ENCODE results near the gene TTLL5. TPM values are rescaled to one million over a fixed set of nuclear protein-coding genes. Genes with fewer than 3 reads are reported as not detected.

Gene TTLL5
- total RNA-seq, 1 donor = 29.5 TPM

- H3K4me3 ChIP-seq (ENCODE audit: low read depth, low read length) = no peak overlapping the region
- no peak for TF ChIP-seq CTCF (IDR thresholded peaks at IDR 0.05; ENCODE audit: insufficient read depth, low read length)
- peak; percentile 62 for DNase-seq (ENCODE audit: low read depth)
Measured at GRCh38 chr14:75905147-75905904, 244.3 kb downstream of the TTLL5 start.

GRCh38 chr14:75906228-75906627, 245.2 kb downstream of the TTLL5 start:
- H3K4me3 ChIP-seq (ENCODE audit: low read depth, low read length) = no peak overlapping the region
- TF ChIP-seq CTCF (IDR thresholded peaks at IDR 0.05; ENCODE audit: insufficient read depth, low read length) = no peak
- no peak for DNase-seq (ENCODE audit: low read depth)

GRCh38 chr14:75906680-75907280, 245.7 kb downstream of the TTLL5 start:
- peak; percentile 81 for TF ChIP-seq CTCF (IDR thresholded peaks at IDR 0.05; ENCODE audit: insufficient read depth, low read length)
- no peak overlapping the region for H3K4me3 ChIP-seq (ENCODE audit: low read depth, low read length)
- DNase-seq (ENCODE audit: low read depth) = peak; percentile 82

GRCh38 chr14:75907756-75908359, 246.8 kb downstream of the TTLL5 start:
- TF ChIP-seq CTCF (IDR thresholded peaks at IDR 0.05; ENCODE audit: insufficient read depth, low read length) = no peak
- DNase-seq (ENCODE audit: low read depth) = no peak
- H3K4me3 ChIP-seq (ENCODE audit: low read depth, low read length) = no peak overlapping the region

- H3K4me3 ChIP-seq (ENCODE audit: low read depth, low read length) = no peak overlapping the region
- no peak for DNase-seq (ENCODE audit: low read depth)
- TF ChIP-seq CTCF (IDR thresholded peaks at IDR 0.05; ENCODE audit: insufficient read depth, low read length) = no peak
Measured at GRCh38 chr14:75909630-75910029, 248.6 kb downstream of the TTLL5 start.

GRCh38 chr14:75910048-75910447, 249.0 kb downstream of the TTLL5 start:
- TF ChIP-seq CTCF (IDR thresholded peaks at IDR 0.05; ENCODE audit: insufficient read depth, low read length) = no peak
- no peak for DNase-seq (ENCODE audit: low read depth)
- H3K4me3 ChIP-seq (ENCODE audit: low read depth, low read length) = no peak overlapping the region

Measured in fibroblast of the aortic adventitia (primary cell).